HepG2 (cell line): ENCODE data around the gene HORMAD2. TPM values are rescaled to one million over a fixed set of nuclear protein-coding genes. Genes with fewer than 3 reads are reported as not detected.
A peak's percentile ranks its signal among the peaks of the same experiment; 100 is the strongest.

Source experiments
- CEBPB ChIP-seq: IDR thresholded peaks from 2 replicates; pipeline ENCODE4 v1.6.1; 2011; ENCODE audit warnings: low read depth, low read length, improper control_type of control experiment, borderline replicate concordance
- DPF2 ChIP-seq: sonication (generic); formaldehyde crosslinking; IDR thresholded peaks from 2 replicates; pipeline ENCODE4 v1.4.0; 2020; ENCODE audit warnings: mild to moderate bottlenecking, low read depth, missing genetic modification reagents, borderline replicate concordance
- HNRNPH1 ChIP-seq: fragments of 200-400 bp; formaldehyde crosslinking; optimal IDR thresholded peaks from 2 replicates; pipeline ENCODE3; 2017; ENCODE audit warnings: mild to moderate bottlenecking, low read depth, low read length
- MXI1 ChIP-seq: IDR thresholded peaks from 3 replicates; pipeline ENCODE4 v1.6.1; 2012; ENCODE audit warnings: low read depth, low read length, inconsistent platforms, borderline replicate concordance
- NFYB ChIP-seq: sonication (generic); formaldehyde crosslinking; IDR thresholded peaks from 2 replicates; pipeline ENCODE4 v1.4.0; 2020; ENCODE audit warnings: missing genetic modification reagents
- NR3C1 ChIP-seq: sonication (generic); formaldehyde crosslinking; IDR thresholded peaks from 2 replicates; pipeline ENCODE4 v1.4.0; 2020; ENCODE audit warnings: missing genetic modification reagents
- PCBP2 ChIP-seq: fragments of 200-400 bp; formaldehyde crosslinking; optimal IDR thresholded peaks from 2 replicates; pipeline ENCODE3; 2018; ENCODE audit warnings: low read length, low read depth; ENCODE audit not compliant: poor library complexity, severe bottlenecking
- SAP130 ChIP-seq: IDR thresholded peaks from 2 replicates; pipeline ENCODE4 v1.6.1; 2016; ENCODE audit warnings: low read depth
- ZNF263 ChIP-seq: sonication (generic); formaldehyde crosslinking; IDR thresholded peaks from 2 replicates; pipeline ENCODE4 v1.4.0; 2020; ENCODE audit warnings: missing genetic modification reagents
- ZNF713 ChIP-seq: sonication (generic); formaldehyde crosslinking; IDR thresholded peaks from 2 replicates; pipeline ENCODE4 v1.4.0; 2020; ENCODE audit warnings: mild to moderate bottlenecking, missing genetic modification reagents
- ZNF780A ChIP-seq: sonication (generic); formaldehyde crosslinking; IDR thresholded peaks from 2 replicates; pipeline ENCODE4 v1.8.0; 2022; ENCODE audit warnings: mild to moderate bottlenecking, missing genetic modification reagents, moderate library complexity
- ZNF891 ChIP-seq: sonication (generic); formaldehyde crosslinking; IDR thresholded peaks from 2 replicates; pipeline ENCODE4 v1.5.0; 2020; ENCODE audit warnings: mild to moderate bottlenecking, missing genetic modification reagents
- polyA plus RNA-seq, 8 experiments: library from polyadenylated mRNA; depleted of rRNA in 3 of 8; stranded (reverse) in 7 of 8; unstranded in 1 of 8; fragments of >200 nt; fragmentation: Illumina TruSeq in 4 of 8; extraction: Trizol in 4 of 8; gene quantifications; 2 replicates each; pipeline versions ENCODE4 v1.2.1 to v1.2.3, GENCODE V29; 2011 to 2016; ENCODE audit warnings: low read depth in 4 of 8, missing spikeins in 1 of 8, mixed read lengths in 1 of 8; ENCODE audit not compliant: insufficient read depth in 1 of 8
- total RNA-seq, 5 experiments: library from RNA; depleted of rRNA; stranded (reverse); fragments of >200 nt; fragmentation: Illumina TruSeq; extraction: Trizol; gene quantifications; 2 replicates each; pipeline ENCODE4 v1.2.3, GENCODE V29; 2016; ENCODE audit warnings: low read depth in 1 of 5
- TF ChIP-seq, protein P1 (sequence below): sonication (generic); formaldehyde crosslinking; IDR thresholded peaks from 2 replicates; pipeline ENCODE4 v1.8.0; 2022; ENCODE audit warnings: mild to moderate bottlenecking, missing genetic modification reagents
- TF ChIP-seq, protein P2 (sequence below): sonication (generic); IDR thresholded peaks from 2 replicates; pipeline ENCODE4 v1.6.1; 2016; ENCODE audit warnings: low read depth, borderline replicate concordance
- TF ChIP-seq, protein P3 (sequence below): IDR thresholded peaks from 2 replicates; pipeline ENCODE4 v1.4.0; 2020; ENCODE audit warnings: mild to moderate bottlenecking, missing genetic modification reagents
- TF ChIP-seq, protein P4 (sequence below): sonication (generic); formaldehyde crosslinking; conservative IDR thresholded peaks from 2 replicates; pipeline ENCODE4 v1.4.0; 2020; ENCODE audit warnings: mild to moderate bottlenecking, missing genetic modification reagents, moderate library complexity

HORMAD2 gene
- total and polyA plus RNA-seq, 2 of the 13 experiments (the other 11 are each of a cell fraction or from before 2014, with no cell fraction given) = not detected

DNA sequence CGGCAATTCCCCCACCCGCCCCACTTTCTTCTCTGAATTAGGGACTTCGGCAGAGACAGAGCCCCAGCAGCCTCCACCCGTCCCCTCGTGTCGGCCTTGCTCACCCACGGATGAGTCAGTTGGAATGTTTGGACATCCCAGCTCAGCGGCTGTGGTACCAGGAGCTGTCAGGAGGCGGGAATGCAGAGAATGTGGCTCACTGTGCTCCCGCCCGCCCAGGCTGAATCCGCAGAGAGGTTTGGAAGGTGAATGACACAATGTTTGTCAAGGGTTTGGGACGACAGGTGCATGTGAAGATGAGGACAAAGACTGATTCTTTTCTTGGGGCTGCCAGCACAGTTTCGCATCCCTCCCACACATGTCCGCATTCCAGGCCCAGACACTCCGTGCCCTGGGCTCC is 126.7 kb downstream of the HORMAD2 start (continued):
- TF ChIP-seq MXI1 (peak; percentile 39; the same call in 1 of the 3 replicates), CEBPB (peak; percentile 27; the same call in 1 of the 2 replicates), ZNF891 (no peak), SAP130 (CRISPR knock-in tag) (peak; percentile 80), ZNF780A (CRISPR knock-in tag) (no peak), PCBP2 (no peak), NR3C1 (CRISPR knock-in tag) (no peak), HNRNPH1 (no peak), ZNF713 (no peak), DPF2 (0 out of 2 replicates have a peak, but pooled peaks have one; percentile 43), ZNF263 (peak; percentile 94), NFYB (CRISPR knock-in tag) (no peak)
- TF ChIP-seq, protein P1, sequence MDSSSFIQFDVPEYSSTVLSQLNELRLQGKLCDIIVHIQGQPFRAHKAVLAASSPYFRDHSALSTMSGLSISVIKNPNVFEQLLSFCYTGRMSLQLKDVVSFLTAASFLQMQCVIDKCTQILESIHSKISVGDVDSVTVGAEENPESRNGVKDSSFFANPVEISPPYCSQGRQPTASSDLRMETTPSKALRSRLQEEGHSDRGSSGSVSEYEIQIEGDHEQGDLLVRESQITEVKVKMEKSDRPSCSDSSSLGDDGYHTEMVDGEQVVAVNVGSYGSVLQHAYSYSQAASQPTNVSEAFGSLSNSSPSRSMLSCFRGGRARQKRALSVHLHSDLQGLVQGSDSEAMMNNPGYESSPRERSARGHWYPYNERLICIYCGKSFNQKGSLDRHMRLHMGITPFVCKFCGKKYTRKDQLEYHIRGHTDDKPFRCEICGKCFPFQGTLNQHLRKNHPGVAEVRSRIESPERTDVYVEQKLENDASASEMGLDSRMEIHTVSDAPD = no peak
- TF ChIP-seq, protein P2, sequence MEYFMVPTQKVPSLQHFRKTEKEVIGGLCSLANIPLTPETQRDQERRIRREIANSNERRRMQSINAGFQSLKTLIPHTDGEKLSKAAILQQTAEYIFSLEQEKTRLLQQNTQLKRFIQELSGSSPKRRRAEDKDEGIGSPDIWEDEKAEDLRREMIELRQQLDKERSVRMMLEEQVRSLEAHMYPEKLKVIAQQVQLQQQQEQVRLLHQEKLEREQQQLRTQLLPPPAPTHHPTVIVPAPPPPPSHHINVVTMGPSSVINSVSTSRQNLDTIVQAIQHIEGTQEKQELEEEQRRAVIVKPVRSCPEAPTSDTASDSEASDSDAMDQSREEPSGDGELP = peak; percentile 51; the same call in 1 of the 2 replicates
- TF ChIP-seq, protein P3, sequence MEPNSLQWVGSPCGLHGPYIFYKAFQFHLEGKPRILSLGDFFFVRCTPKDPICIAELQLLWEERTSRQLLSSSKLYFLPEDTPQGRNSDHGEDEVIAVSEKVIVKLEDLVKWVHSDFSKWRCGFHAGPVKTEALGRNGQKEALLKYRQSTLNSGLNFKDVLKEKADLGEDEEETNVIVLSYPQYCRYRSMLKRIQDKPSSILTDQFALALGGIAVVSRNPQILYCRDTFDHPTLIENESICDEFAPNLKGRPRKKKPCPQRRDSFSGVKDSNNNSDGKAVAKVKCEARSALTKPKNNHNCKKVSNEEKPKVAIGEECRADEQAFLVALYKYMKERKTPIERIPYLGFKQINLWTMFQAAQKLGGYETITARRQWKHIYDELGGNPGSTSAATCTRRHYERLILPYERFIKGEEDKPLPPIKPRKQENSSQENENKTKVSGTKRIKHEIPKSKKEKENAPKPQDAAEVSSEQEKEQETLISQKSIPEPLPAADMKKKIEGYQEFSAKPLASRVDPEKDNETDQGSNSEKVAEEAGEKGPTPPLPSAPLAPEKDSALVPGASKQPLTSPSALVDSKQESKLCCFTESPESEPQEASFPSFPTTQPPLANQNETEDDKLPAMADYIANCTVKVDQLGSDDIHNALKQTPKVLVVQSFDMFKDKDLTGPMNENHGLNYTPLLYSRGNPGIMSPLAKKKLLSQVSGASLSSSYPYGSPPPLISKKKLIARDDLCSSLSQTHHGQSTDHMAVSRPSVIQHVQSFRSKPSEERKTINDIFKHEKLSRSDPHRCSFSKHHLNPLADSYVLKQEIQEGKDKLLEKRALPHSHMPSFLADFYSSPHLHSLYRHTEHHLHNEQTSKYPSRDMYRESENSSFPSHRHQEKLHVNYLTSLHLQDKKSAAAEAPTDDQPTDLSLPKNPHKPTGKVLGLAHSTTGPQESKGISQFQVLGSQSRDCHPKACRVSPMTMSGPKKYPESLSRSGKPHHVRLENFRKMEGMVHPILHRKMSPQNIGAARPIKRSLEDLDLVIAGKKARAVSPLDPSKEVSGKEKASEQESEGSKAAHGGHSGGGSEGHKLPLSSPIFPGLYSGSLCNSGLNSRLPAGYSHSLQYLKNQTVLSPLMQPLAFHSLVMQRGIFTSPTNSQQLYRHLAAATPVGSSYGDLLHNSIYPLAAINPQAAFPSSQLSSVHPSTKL = peak; percentile 81
- TF ChIP-seq, protein P4, sequence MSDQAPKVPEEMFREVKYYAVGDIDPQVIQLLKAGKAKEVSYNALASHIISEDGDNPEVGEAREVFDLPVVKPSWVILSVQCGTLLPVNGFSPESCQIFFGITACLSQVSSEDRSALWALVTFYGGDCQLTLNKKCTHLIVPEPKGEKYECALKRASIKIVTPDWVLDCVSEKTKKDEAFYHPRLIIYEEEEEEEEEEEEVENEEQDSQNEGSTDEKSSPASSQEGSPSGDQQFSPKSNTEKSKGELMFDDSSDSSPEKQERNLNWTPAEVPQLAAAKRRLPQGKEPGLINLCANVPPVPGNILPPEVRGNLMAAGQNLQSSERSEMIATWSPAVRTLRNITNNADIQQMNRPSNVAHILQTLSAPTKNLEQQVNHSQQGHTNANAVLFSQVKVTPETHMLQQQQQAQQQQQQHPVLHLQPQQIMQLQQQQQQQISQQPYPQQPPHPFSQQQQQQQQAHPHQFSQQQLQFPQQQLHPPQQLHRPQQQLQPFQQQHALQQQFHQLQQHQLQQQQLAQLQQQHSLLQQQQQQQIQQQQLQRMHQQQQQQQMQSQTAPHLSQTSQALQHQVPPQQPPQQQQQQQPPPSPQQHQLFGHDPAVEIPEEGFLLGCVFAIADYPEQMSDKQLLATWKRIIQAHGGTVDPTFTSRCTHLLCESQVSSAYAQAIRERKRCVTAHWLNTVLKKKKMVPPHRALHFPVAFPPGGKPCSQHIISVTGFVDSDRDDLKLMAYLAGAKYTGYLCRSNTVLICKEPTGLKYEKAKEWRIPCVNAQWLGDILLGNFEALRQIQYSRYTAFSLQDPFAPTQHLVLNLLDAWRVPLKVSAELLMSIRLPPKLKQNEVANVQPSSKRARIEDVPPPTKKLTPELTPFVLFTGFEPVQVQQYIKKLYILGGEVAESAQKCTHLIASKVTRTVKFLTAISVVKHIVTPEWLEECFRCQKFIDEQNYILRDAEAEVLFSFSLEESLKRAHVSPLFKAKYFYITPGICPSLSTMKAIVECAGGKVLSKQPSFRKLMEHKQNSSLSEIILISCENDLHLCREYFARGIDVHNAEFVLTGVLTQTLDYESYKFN (CRISPR knock-in tag) = peak; percentile 36; the same call in 1 of the 2 replicates
